ENCODE measurements around the gene BICD1. TPM values are rescaled to one million over a fixed set of nuclear protein-coding genes. Genes with fewer than 3 reads are reported as not detected.

Gene BICD1
- total RNA-seq, 1 donor from 2014 or later, result 12.8 TPM

DNA sequence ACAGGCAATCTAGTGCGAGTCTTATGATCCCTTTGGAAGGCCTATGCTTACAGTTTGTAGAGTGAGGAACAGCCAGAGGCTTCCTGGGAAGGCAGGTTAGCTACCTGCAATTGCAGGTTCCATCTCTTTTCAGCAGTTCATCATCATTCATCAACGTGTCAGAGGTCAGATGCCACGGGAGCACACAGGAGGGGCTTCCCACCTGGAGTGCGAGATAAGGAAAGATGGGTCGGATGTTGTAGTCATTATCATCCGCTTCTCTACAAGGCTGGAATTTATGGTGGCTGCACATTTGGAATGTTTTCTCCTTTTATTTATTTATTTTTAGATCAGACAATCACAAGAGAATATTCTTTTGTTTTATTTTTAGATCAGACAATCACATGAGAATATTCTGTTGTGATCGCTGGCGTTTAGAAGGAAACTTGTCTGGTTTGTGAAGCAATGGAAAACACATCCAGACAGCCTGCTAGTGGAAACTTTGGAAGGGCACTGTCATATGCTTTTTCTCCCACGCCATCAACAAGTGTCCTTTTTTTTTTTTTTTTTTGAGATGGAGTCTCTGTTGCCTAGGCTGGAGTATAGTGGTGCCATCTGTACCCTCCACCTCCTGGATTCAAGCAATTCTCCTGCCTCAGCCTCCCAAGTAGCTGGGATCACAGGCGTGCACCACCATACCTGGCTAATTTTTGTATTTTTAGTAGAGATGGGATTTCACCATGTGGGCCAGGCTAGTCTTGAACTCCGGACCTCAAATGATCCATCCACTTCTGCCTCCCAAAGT, 1.9 kb upstream of the BICD1 start:
- DNase-seq, result no peak

DNA sequence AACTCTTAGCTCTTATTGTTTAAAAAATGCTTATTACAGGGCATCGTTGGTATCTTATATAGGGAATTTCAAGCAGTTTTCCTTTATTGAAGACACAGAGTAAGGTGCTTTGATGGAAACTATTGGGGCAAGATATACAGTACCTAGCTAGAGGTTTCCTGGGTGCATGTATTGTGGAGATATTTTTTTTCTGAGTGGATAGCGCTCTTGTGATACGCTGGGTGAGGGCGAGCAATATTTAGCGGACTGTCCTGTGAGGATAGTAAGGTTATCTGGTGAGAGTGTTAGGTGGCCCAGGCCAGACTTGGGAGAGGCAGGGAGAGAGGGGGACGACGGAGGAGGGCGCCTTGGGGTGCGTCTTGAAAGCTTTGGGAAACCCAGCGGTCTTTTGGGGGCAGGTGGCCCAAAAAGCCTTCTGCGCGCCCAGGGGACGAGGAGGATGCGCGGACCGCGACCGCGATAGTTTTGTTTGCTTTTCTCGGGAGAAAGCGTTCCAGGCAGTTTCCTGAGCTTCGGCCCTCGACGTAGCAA, 596 bp upstream of the BICD1 start:
- no peak for DNase-seq

DNA sequence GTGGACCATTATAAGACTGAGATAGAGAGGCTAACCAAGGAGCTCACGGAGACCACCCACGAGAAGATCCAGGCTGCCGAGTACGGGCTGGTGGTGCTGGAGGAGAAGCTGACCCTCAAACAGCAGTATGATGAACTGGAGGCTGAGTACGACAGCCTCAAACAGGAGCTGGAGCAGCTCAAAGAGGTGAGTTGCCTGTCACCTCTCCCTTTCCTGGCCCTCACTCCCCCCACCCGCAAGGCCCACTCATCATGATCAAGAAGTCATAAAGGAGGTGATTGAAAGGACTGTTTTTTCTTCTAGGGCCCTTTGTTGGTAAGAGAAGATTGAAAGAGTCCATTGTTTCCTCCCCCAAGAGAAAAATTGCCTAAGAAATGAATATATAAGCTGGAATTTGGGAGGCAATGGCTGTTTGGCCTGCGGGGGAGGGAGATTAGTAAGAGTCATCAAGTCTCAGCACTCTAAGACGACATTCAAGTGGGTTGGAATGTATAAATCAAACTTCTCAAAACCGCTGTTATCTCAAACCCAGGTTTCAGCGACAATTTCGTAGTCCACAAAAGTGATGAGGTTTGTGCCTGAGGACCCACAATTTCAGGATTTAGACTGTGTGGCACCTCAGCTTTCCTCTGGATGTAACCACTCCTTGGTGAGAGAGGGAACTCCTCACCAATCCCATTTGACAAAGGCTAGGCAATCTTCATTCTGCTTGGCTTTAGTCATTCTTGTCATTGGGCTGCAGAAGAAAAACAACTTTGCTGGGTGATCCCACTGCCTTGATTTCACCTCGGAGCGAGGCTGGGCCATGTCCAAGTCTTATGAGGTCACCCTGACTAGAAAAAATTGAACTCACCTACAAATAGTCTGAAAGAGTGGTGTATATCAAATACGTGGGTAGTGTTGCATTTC, 966 bp downstream of the BICD1 start:
- no peak for DNase-seq

DNA sequence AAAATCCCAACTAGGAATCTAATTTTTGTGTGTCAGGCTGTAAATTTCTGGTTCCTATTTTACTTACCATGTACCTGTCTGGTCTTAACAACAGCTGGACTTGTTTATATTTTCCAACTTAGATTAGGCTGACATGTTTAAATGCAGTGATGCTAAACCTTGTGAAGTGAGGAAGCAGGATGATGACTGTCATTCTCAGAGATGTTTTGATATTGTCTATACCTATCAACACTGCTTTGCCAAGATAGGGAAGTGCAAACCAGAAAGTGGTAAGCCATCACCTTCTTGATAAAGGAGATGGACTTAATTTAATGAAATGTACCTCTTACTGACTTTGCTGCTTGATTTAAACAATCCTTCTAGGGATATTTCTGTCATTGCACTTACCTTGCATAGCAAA, 2.1 kb downstream of the BICD1 start:
- DNase-seq, result no peak

DNA sequence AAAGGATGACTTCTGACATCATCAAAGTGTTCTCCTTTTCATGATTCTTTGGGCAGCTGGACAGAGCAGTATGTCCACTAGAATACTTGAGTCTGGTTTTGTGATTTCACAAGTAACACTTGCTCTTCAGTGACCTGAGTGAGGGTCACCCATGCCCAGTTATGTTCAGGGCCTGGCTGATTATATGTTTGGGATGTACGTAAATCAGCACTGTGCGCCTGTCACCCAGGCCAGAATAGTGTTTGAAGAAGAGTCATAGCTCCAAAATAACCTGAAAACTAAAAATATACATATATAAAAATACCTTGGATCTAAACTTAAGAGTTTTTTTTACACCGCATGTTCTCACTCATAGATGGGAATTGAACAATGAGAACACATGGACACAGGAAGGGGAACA, 3.8 kb downstream of the BICD1 start:
- no peak for DNase-seq

DNA sequence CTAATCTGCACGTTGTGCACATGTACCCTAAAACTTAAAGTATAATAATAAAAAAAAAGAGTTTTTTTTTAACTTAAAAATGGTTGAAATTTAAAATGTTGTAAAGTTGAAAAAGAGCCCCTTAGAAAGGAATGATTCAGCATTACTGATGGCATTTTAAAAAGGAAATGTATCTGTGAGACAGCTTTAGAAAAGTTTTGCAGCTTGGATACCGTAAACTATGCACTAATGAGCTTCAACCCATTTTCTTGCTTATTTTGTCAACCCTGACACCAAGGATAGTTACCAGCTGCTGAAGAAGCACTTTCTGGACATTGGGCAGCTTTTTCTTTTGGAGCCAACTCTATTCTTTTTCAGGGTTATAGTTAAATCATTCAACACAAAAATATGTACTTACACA, 4.3 kb downstream of the BICD1 start:
- DNase-seq, result no peak

DNA sequence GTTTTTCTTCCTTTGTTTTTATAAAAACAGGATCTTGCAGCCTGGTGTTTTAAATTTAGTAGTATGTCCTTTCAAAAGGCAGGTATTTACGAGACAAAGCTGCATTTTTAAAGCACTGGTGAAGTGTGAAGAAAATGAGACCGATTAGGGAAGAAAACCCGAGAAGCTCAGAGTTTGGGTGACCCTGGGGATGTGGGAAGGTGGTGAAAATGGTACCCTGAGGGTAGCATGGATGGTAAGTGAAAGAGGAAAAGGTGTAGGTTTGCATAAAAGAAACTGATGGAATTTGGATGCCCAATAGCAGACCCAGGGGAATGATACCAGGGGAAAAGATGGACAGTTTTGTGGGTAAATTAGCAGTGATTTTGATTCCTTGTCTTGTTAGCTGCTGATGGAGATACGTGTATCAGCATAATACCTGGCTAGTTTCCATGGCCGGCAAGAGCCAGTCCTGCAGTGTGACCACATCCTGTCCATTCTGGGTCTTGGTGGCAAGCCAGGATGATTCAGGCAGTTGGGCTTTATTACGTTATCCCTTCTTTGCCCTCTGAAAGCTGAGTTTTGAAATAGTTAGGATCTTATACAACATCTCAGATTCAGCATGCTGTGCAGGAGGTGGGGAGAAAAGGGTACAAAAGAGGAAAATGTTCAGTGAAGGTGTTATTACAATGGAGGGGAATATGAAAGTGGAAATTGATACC, 8.9 kb downstream of the BICD1 start:
- DNase-seq, result peak; percentile 5

DNA sequence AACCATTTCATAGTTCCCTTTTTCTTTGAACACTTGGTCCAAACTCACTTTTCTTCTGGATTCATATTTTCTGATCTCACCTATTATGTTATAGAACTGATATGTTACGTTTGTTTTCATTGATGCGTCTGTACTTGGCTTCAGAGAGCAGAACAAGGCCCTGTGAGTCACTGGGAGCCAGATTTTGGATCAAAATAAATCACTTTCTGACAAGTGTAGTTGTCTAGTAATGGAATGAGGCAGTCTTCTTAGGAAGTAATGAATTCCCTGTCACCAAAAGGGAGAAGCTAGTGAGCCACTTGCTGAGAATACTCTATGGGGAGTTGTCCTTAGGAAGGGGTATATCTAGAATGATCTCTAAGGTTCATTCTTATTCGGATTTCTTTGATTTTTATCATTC, 10.2 kb downstream of the BICD1 start:
- DNase-seq, result no peak

DNA sequence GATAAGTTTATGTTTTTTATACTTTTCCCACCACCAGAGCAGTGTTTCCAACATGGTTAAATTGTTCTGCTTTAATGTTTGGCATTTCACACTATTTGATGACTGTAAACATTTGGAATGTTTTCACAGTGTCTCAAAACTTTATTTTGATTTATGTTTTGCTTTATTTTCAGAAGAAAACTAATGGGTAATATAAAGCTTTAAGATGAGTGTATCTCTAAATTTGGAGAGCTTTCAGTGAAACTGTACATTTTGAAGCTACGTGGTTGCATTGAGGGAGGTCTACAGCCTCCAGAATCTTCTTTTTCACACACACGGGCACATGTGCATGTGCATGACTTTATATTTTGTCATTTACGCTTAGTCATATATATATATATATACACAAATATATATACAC, 10.7 kb downstream of the BICD1 start:
- DNase-seq, result no peak

DNA sequence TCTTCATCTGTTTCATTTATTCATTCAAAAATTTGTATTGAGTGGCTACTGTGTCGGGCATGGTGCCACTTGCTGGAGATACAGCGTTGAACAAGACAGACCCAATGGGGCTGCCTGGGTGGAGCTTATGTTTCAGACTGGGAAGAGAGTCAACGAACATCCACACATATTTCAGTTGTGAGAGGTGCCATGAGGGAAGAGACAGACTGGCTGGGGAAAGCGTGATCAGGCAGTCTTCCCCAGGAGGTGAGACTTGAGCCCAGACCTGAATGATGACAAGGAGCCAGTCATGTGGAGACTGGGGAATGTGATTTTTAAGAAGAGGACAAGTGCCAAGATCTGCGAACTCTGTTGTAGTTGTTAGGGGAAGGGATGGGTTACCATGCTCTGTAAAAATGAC, 12.2 kb downstream of the BICD1 start:
- DNase-seq, result no peak

DNA sequence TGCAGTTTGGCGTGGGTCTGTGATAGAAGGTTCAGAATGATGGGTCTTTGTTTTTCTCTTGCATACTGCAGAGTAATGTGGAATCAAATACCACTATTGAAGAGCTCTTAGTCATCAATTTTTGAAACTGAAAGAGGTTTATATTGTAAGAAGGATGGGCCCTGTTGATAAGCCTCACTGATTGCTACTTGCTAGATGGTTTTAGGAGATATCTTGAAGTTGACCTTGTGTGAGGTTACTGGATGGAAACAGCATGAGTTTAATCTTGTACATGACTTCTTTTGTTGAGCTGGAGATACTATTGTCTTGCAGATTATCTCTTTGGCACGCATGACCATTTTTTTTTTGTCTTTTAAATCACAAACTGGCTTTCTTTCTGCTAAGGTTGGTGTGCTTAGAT, 13.8 kb downstream of the BICD1 start:
- no peak for DNase-seq

DNA sequence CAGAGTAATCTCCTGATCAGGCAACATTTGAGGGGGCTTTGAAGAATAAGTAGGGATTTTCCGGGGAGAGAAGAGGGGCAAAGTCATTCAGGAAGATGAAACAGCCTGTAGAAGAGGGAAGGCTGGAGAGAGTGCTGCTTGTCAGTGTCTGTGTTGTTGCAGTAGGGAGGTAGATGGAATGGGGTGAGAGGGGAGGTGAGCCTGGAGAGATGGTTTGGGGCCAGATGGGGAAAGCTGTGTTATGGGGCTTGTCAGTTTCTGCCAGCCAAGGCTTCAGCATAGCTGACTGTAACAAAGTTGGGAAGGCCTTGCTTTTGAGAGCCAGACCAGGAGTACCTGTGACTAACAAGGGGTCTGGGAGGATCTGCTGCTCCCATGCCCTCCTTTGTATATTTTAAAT, 18.0 kb downstream of the BICD1 start:
- no peak for DNase-seq

DNA sequence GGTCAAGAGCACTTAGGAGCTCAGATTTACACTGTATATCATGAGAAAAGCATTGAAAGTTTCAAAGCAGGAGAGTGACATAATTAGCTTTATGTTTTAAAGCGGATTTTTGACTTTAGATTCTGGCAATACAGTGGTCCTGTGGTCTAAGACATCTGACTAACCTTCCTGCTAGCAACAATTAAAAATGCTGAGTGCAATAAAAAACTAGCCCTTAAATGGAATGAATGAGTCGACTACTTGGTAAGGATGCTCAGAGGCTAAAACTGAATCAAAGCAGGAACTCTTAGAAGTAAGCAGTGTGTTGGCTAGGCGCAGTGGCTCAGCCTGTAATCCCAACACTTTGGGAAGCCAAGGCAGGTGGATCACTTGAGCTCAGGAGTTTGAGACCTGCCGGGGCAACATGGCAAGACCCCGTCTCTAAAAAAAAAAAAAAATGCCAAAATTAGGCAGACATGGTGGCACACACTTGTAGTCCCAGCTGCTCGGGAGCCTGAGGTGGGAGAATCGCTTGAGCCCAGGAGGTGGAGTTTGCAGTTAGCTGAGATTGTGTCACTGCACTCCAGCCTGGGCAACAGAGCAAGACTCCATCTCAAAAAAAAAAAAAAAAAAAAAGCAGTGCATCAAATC, 18.9 kb downstream of the BICD1 start:
- DNase-seq, result no peak

DNA sequence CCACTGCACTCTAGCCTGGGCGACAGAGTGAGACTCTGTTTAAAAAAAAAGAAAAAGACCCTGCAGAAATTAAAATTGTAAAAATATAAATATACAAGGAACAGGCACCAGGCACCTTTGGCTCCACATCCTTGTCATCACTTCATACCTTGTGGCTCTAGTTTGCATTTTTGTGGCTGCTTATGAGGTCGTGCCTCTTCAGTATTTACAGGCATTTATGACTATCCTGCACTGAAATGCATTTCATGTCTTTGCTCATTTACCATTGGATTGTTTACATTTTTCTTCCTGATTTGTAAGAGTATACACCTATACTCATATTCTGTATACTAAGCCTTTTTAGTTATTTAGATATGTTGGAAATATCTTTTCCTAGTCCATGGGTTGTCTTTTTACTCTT, 20.1 kb downstream of the BICD1 start:
- DNase-seq, result no peak

DNA sequence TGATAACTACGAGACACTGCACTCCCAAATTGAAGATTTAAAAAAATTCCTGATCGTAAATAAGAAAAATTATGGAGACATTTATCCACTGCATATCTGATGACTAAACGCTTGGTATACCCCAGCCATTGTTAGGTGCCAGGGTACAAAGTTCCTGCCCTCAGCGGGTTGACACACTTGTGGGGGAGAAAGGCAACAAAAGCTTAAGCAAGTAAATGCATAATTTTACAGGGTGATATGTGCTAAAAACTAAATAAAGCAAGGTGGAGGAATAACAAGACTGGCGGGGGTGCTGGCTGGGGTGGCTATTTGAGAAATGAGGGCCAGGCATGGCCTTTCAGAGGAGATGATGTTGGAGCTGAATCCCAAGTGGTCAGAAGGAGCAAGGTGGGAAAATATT, 25.0 kb downstream of the BICD1 start:
- DNase-seq, result no peak

DNA sequence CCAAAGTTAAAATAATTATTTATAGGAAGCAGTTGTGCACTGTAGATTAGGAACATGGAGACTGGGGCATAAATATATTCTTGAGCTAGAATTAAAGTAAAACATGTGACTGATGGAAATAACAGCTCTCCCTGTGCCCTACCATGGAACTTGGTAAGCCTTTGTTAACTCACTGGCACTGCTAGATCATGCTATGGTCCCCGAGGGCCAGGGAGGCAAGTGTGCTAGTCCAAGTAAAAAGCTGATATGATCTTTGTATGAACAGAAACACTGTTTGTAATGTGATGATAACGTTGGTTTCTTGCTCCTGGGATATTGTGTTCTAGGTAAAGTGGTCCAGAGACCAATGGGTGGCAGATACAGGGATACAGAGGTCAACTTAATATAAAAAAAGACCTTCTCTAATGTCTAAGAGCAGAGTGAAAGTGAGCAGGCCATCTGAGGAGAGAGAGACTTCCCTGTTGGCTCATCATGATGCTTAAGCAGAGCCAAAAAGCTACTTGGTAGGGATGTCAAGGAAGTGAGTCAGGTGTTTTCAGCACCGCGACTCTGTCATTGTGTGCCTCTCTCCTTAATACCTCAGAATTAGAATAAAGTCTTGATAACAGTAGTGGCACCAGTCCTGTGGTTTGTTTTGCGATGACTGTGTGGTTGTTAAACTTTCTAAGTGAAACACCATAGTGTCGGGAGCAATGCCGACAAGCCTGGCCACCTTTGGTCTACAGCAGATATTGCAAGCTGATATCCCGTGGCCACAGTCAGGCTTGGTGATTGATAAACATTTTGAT, 27.6 kb downstream of the BICD1 start:
- no peak for DNase-seq

DNA sequence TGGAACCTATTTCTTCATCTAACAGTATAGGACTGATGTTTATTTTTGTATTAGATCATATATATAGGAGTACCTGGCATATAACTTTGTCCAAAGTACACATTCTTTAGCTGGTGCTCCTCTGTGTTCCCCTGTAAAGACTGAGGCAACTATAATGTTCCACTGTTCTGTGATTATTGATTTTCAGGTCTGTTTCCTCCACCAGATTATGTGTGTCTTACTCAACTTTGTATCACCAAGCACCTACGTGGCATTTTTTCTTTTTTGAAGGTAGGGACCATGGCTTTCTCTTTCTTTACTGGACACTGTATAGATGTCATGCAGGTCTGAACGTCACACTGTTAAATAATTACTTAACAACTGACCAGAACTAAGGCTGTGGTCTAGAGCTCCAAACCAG, 29.3 kb downstream of the BICD1 start:
- DNase-seq, result no peak

DNA sequence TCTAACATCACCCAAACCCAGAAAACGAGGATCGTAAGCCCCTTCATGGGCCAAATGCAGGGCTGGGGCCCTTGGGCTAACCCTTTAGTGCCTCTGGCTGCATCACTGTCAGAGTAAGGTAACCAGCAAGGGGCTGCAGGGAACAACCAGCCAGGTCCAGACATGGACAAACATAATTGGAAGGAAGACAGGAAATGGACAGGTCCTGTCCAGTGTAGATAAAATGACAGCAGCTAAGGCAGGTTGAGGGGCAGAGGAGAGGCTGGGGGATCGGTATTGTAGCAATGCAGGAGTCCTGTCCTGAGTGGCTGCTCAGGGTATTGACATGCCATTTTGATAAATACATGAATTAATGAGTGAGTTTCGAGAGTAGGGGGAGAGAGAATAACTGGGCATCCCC, 29.8 kb downstream of the BICD1 start:
- DNase-seq, result no peak

DNA sequence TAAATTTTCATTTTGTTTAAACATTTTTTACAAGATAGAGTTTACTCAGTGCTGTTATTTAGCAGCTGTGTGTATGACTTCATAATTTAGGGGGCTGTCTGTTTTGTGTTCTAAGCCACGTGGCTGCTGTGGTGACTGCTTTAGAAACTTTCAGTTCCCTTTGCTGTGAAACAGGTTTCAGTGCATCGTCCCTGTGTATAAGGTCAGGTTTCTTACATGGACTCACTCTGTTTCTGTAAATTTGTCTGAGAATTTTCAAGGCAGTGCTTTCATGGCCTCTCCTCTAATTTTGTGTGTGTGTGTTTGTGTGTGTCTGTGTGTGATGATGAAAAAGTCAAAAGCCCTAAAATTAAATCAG, 32.4 kb downstream of the BICD1 start:
- DNase-seq, result peak; percentile 25

DNA sequence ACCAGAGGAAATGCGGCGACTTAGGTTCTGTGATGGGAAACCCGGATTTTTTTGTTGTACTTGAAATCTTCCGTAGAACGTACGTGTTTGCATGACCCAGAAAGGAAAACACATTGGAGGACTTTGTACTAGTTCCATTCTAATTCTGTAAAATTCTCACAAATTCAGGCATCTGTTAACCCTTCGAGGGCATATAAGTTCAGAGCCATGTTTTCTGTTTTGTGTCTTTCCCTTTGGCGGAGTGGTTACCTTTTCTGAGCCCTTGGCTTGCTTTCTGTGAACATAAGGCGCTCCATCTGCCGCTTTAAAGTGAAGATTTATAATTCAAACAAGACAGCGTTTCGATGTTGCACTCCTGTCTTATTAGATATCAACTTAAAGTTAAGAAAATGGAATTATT, 34.2 kb downstream of the BICD1 start:
- no peak for DNase-seq

DNA sequence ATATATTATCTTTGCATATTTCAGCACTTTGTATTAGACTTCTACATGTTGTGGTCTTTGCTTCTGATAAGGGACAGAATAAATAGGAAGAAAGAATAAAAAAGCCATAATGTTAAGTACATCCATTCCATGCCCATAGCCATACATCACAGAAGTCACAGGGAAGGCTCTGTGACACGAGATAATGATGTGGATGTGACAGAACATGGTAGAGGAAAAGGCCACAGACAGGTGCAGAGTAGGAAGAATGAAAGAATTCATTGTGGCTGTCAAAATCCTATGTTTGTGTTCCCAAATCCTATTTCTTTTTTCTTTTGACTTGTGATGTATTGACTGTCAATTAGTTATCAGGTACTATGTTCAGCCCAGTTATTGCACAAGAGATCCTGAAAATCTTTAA, 38.4 kb downstream of the BICD1 start:
- no peak for DNase-seq

Data from skin of body (tissue), 2 donors.